T-helper 2 cell treated with Interferon-gamma antibody and Interleukin-4, amounts not matched to agents 100 ng/mL and 5 ng/mL, for 36 hours (primary cell): ENCODE results near the gene VOPP1. TPM values are rescaled to one million over a fixed set of nuclear protein-coding genes. Genes with fewer than 3 reads are reported as not detected.
"Not testable (repeated sequence)": the region's sequence is repeated elsewhere in the genome, so short reads cannot be mapped to it uniquely, and the experiment has no call there.

Experiments used
- intact Hi-C: fragments of 100-400 bp; cut with micrococcal nuclease; formaldehyde crosslinking; loops from one replicate; pipeline ENCODE4 v1.15.1; 2023
- total RNA-seq: library from RNA; stranded (reverse); gene quantifications from 2 replicates; pipeline ENCODE4 v1.2.3, GENCODE V29; 2022

The VOPP1 gene
- total RNA-seq, 1 donor from 2014 or later, result 76.0 TPM

- intact Hi-C loops, result no loop called here
These were observed 99.2 kb downstream of the VOPP1 start for GRCh38 chr7:55472928-55473725.

DNA sequence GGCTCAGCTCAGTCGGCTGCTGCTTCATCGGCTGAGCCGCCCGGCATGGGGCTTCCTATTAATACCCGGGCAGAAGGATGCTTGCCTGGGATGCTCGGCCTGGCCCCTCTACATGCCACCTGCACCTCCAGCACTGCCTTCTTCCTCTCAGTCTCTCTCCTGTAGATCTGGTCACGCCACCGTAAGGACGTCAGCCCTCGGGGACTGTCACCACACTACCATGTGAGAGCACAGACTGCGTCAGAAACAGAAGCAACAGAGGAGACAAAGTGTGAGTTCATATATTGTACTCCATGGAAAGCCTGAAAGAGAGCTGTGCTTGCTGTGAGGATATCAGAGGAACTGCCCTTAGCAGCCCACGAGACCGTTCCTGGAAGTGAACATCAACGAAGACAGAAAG is 99.9 kb downstream of the VOPP1 start:
- intact Hi-C loops, result not testable (repeated sequence)

- intact Hi-C loops, result not testable (repeated sequence)
These were observed 100.7 kb downstream of the VOPP1 start for GRCh38 chr7:55471594-55471993.

DNA sequence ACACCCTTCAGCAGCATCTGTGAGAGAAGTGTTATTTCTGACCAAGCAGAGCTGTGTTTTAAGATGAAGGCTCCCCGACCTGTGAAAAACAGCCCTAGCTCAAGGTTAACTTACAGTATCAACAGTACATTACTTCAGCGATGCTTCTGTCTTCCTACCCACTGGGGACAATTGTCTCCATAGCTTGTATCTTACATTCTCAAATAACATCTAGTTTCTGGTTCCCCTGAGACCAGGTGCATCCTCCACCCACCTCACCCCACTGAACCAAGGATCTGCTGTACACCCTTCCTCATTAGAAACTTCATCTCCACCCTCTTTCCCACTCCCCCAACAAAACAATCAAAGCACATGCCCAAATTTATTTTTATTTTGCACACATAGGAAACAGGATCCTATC is 102.0 kb downstream of the VOPP1 start:
- intact Hi-C loops, result no loop called here

GRCh38 chr7:55469721-55470120 is 102.6 kb downstream of the VOPP1 start:
- intact Hi-C loops, result no loop called here

DNA sequence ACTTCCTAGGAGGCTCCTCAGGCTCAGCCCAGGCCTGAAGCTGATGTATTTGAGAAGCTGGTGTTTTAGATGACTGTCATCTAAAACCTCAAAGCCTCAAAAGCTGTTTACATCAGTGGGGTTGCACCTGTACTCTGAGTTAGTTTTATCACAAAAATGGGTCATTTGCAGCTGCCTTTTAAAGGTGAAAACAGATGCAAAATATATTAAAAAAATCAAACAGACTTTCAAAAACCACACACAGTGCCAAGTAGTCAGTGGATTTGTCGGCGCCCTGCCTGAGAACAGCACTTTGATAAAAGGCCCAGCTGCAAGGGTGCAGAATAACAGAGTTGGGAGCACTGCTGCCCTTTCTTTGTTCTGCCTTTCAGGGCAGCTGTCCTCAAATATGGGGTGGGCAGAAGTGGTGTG is 103.0 kb downstream of the VOPP1 start:
- intact Hi-C loops, result no loop called here

DNA sequence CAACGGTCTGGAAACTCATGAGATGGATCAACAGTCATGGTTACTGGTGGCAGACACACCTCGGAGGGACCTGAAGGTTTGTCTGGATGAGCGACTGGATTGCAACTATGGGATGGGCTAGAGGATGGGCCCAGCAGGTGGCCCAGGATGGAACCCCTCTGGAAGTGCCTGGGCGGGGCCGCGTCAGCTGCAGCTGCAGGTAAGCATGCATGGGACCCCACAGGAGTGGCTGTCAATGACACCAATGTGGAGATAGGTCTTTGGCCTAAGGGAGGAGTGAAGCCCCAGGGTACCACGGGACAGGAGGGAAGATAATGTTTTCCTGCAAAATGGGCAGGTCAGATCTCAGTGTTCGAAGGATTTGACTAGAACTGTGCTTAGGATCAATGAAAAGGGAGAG is 103.8 kb downstream of the VOPP1 start:
- intact Hi-C loops, result no loop called here

DNA sequence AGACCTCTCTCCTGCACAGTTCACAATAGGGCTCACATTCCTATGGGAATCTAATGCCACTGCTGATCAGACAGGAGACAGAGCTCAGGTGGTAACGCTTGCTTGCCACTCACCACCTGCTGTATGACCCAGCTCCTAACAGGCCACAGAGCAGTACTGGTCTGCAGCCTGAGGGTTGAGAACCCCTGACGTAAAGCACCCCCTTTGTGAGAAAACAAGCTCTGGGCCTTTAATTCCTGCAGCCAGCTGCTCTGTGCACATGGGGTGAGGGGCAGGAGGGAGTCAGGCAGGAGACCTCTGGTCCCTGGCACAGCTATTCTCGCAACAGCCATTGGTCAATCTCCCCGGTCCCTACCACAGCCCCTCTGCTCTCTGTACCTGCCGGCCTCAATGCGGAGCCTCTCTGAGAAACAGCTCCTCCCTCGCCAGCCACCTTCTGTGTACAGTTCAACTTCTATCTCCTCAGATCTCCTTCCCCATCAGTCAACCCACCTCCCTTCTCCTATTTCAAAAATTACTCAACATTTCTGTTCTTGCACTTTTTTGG is 105.2 kb downstream of the VOPP1 start:
- intact Hi-C loops, result no loop called here

DNA sequence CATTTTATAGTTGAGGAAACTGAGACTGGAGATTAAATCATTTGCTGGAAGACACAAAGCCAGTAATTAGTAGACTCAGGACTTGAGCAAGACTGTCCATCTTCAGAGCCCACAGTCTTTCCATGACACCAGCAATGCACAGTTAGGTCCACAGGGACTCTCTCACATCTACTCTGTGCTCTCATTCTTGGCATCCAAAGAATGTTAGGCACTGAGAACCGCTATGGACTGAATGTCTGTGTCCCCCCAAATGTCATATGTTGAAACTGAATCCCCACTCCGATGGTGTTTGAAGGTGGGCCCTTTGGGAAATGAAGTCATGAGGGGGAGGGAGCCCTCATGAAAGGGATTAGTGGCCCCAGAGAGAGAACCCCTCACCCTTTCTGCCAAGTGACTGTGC is 106.6 kb downstream of the VOPP1 start:
- intact Hi-C loops, result no loop called here

DNA sequence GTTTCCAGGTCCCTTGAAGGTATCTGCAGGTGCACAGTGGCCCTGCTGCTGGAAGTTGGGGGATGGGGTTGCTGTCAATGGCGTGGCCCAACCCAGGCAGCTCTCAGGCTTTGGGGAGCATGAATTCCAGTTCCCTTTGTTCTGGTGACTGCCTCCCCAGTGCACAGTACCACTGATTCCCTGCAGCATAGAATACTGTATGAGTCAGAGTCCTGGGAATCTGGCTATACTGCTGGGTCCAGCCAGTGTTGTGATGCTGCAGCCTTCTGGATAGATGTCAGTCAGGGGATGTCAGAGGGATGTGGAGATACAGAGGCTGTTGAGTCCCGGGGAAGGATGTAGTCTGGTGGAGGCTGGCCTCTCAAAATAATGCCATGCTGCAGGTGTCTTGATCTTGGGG is 107.9 kb downstream of the VOPP1 start:
- intact Hi-C loops, result no loop called here

- intact Hi-C loops, result no loop called here
These were observed 108.5 kb downstream of the VOPP1 start for GRCh38 chr7:55463686-55464262.

- intact Hi-C loops, result no loop called here
These were observed 114.0 kb downstream of the VOPP1 start for GRCh38 chr7:55458351-55458750.

GRCh38 chr7:55457801-55458200 is 114.5 kb downstream of the VOPP1 start:
- intact Hi-C loops, result no loop called here

DNA sequence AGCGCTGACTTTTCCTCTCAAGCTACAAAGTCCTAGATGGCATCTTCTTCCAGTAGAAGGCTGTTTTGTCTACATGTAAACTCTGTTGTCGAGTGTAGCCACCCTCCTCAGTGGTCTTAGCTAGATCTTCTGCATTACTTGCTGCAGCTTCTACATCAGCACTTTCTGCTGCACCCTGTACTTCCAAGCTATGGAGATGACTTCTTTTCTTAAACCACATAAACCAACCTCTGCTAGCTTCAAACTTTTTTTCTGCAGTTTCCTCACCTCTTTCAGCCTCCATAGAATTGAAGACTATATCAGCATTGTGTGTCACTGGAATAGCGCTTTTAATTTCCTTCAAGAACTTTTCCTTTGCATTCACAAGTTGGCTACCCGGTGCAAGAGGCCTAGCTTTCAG is 119.3 kb downstream of the VOPP1 start:
- intact Hi-C loops, result no loop called here

- intact Hi-C loops, result no loop called here
These were observed 122.2 kb downstream of the VOPP1 start for GRCh38 chr7:55449992-55450535.

- intact Hi-C loops, result no loop called here
These were observed 122.9 kb downstream of the VOPP1 start for GRCh38 chr7:55449205-55449991.

- intact Hi-C loops, result no loop called here
These were observed 123.8 kb downstream of the VOPP1 start for GRCh38 chr7:55448526-55448925.

DNA sequence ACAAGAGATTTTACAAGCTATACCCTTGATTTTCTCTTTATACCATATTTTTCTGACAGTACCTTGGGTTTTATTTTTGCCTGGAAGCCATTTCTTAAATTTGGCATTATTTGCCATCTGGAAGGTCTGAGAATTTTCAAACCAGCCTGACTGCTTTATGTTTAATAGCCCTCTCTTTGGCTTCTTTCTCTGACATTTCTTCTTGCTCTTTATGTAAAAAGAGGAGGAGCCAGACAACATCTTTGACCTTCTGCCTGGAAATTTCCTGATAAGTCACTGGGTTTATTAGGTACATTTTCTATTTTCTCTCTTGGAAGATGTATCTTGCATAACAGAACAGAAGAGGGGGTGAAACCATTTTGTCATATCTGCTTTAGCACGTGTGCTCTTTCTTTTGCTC is 127.5 kb downstream of the VOPP1 start:
- intact Hi-C loops, result no loop called here

DNA sequence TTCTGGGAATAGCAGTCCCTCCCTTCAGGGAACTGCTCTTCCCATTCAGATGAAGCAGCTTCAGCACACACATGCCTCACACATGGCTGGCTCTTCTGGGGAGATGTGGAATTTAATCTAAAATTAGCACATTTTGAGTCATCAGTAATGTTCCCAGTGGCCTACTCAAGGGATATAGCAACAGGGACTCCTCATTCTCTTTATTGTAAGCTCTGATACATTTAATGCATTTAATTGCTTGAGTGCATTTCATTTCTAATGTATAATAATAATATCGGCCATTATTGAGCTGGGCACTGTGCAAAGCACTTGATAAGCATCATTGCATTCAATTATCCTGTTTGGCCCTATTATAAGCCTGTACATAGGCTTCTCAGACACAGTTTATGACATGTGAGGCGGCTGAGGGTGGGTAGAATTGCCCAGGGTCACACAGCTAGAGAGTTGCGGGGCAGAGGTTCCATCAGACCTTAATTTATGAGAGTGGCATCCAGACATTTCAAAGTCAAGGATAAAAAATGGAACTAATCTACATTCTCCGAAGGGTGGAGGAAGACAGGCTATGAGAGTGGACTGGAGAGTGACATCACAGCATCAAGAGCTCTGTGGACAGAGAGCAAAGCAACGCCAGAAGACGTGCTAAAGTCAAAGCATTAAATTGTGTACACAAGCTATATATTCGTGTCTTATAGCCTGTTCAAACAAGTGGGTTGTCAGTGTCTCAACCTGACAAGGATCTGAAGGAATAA is 130.4 kb downstream of the VOPP1 start:
- intact Hi-C loops, result no loop called here

GRCh38 chr7:55441002-55441401 is 131.3 kb downstream of the VOPP1 start:
- intact Hi-C loops, result no loop called here
